GM12878 (cell line): ENCODE measurements around the gene DTWD2. TPM values are rescaled to one million over a fixed set of nuclear protein-coding genes. Genes with fewer than 3 reads are reported as not detected.

Experiments used
- ATAC-seq: fragments of 200-7000 bp; cut with Tn5 transposase; 3 replicates; pipeline ENCODE4 v1.9.1; 2020; ENCODE audit warnings: mild to moderate bottlenecking, moderate library complexity
- BruUV-seq: library from RNA; stranded (reverse); fragments of 400-500 nt; replicated peaks from 2 replicates; lab custom pipeline; 2021; lab: Mats Ljungman, UMichigan
- CTCF ChIA-PET: fragments of 300-600 bp; sonication (Branson Sonifier 250); formaldehyde crosslinking; extraction: SDS; loops from one replicate; lab custom pipeline; 2021; ENCODE audit warnings: inconsistent platforms; lab: Yijun Ruan, JAX
- POLR2A ChIA-PET: fragments of 350-600 bp; formaldehyde crosslinking; extraction: SDS; loops from one replicate; lab custom pipeline; 2021; ENCODE audit warnings: inconsistent platforms; lab: Charles Lee
- RAD21 ChIA-PET: fragments of 300-600 bp; sonication (Branson Sonifier 250); formaldehyde crosslinking; loops from one replicate; lab custom pipeline; 2023; ENCODE audit warnings: antibody characterized with exemption; ENCODE audit not compliant: unreplicated experiment; lab: Charles Lee
- SMC1A ChIA-PET: fragments of 300-600 bp; sonication (Branson Sonifier 250); formaldehyde crosslinking; loops from one replicate; lab custom pipeline; 2023; ENCODE audit not compliant: unreplicated experiment, uncharacterized antibody; lab: Charles Lee
- DNase-seq: peaks from one replicate; pipeline ENCODE4 v3.0.0-alpha.2; 2011; ENCODE audit warnings: low read depth, low spot score
- FAIRE-seq: peaks from 3 replicates; lab custom pipeline; 2011; peaks lifted over from hg19 to GRCh38; lab: Jason Lieb, UNC
- H2AFZ ChIP-seq: 2 replicates; pipeline ENCODE4 v1.6.0; 2011; ENCODE audit warnings: low read depth, low read length, control low read depth; ENCODE audit not compliant: control insufficient read depth
- H3K27ac ChIP-seq: 2 replicates; pipeline ENCODE4 v1.5.1; 2011; ENCODE audit warnings: control low read depth; ENCODE audit not compliant: control insufficient read depth, insufficient read depth
- H3K27me3 ChIP-seq, 2 experiments: replicated peaks in 1 of 2; 2 replicates each; pipeline versions ENCODE4 v1.6.0 to v1.6.1; 2011; ENCODE audit warnings: low read length in 1 of 2; ENCODE audit not compliant: control insufficient read depth in 2 of 2, insufficient read depth in 2 of 2
- H3K36me3 ChIP-seq, 2 experiments: 2 replicates each; pipeline ENCODE4 v1.5.1; 2011; ENCODE audit warnings: low read length in 1 of 2; ENCODE audit not compliant: control insufficient read depth in 2 of 2, insufficient read depth in 2 of 2
- H3K4me1 ChIP-seq: 2 replicates; pipeline ENCODE4 v1.6.1; 2011; ENCODE audit warnings: mild to moderate bottlenecking, low read length, moderate library complexity, mixed read lengths; ENCODE audit not compliant: control insufficient read depth, insufficient read depth
- H3K4me2 ChIP-seq: 2 replicates; pipeline ENCODE4 v1.6.0; 2011; ENCODE audit warnings: control low read depth; ENCODE audit not compliant: control insufficient read depth, insufficient read depth
- H3K4me3 ChIP-seq: fragments of 200-600 bp; sonication (generic); 2 replicates; pipeline ENCODE4 v1.5.1; 2016
- H3K79me2 ChIP-seq: 2 replicates; pipeline ENCODE4 v1.6.0; 2011; ENCODE audit warnings: low read length; ENCODE audit not compliant: control insufficient read depth, insufficient read depth
- H3K9ac ChIP-seq: 2 replicates; pipeline ENCODE4 v1.8.0; 2011; ENCODE audit warnings: low read length, control low read depth, mixed read lengths; ENCODE audit not compliant: control insufficient read depth, insufficient read depth
- H3K9me3 ChIP-seq: replicated peaks from 3 replicates; pipeline ENCODE4 v1.5.1; 2011; ENCODE audit warnings: mild to moderate bottlenecking, low read length; ENCODE audit not compliant: control insufficient read depth, insufficient read depth
- H4K20me1 ChIP-seq: 2 replicates; pipeline ENCODE4 v1.6.0; 2011; ENCODE audit not compliant: control insufficient read depth, insufficient read depth
- BCL11A ChIP-seq: IDR thresholded peaks from 2 replicates; pipeline ENCODE4 v1.6.1; 2011; ENCODE audit warnings: low read depth, low read length
- CHD2 ChIP-seq: IDR thresholded peaks from 2 replicates; pipeline ENCODE4 v1.6.1; 2011; ENCODE audit warnings: low read depth, low read length, improper control_type of control experiment, borderline replicate concordance
- CTCF ChIP-seq, 3 experiments: IDR thresholded peaks in 2 of 3; conservative IDR thresholded peaks in 1 of 3; 2 replicates each; pipeline ENCODE4 v1.5.1; 2011; ENCODE audit warnings: low read depth in 3 of 3, low read length in 3 of 3, mild to moderate bottlenecking in 3 of 3, control low read depth in 2 of 3, moderate library complexity in 2 of 3, inconsistent platforms in 1 of 3, mixed read lengths in 1 of 3; ENCODE audit not compliant: control insufficient read depth in 2 of 3, insufficient read depth in 1 of 3; ENCODE audit errors: extremely low read depth in 1 of 3
- EED ChIP-seq: sonication (generic); IDR thresholded peaks from 2 replicates; pipeline ENCODE4 v1.6.1; 2016; ENCODE audit warnings: antibody characterized with exemption, low read depth
- FOXK2 ChIP-seq: fragments of 450-650 bp; IDR thresholded peaks from 2 replicates; pipeline ENCODE4 v1.6.1; 2017; ENCODE audit warnings: mild to moderate bottlenecking, moderate library complexity
- HDAC2 ChIP-seq: fragments of 200-600 bp; sonication (generic); IDR thresholded peaks from 2 replicates; pipeline ENCODE4 v1.6.1; 2017
- KAT2A ChIP-seq: conservative IDR thresholded peaks from 2 replicates; pipeline ENCODE4 v1.6.1; 2011; ENCODE audit warnings: low read depth, low read length; ENCODE audit not compliant: control insufficient read depth
- NFXL1 ChIP-seq: fragments of 450-650 bp; IDR thresholded peaks from 2 replicates; pipeline ENCODE4 v1.6.1; 2017; ENCODE audit warnings: antibody characterized with exemption, mild to moderate bottlenecking, borderline replicate concordance
- NR2C1 ChIP-seq: fragments of 450-650 bp; IDR thresholded peaks from 2 replicates; pipeline ENCODE4 v1.6.1; 2017; ENCODE audit warnings: antibody characterized with exemption, mild to moderate bottlenecking, moderate library complexity
- NR2C2 ChIP-seq: IDR thresholded peaks from 2 replicates; pipeline ENCODE4 v1.6.1; 2011; ENCODE audit warnings: borderline replicate concordance, low read depth; ENCODE audit not compliant: control insufficient read depth, insufficient read length
- NRF1 ChIP-seq: conservative IDR thresholded peaks from 2 replicates; pipeline ENCODE4 v1.6.1; 2011; ENCODE audit warnings: mild to moderate bottlenecking, low read depth, low read length, improper control_type of control experiment
- PML ChIP-seq: IDR thresholded peaks from 2 replicates; pipeline ENCODE4 v1.6.1; 2012; ENCODE audit warnings: low read length, inconsistent platforms
- SUZ12 ChIP-seq: fragments of 200-600 bp; sonication (generic); IDR thresholded peaks from one replicate; pipeline ENCODE4 v1.6.1; 2018; ENCODE audit warnings: antibody characterized with exemption, mild to moderate bottlenecking; ENCODE audit not compliant: unreplicated experiment
- ZNF217 ChIP-seq: fragments of 450-650 bp; IDR thresholded peaks from 2 replicates; pipeline ENCODE4 v1.6.1; 2017; ENCODE audit warnings: antibody characterized with exemption, mild to moderate bottlenecking
- WGBS: methylation state at CpG from one replicate; pipeline ENCODE4 v1.1.6; 2016; ENCODE audit warnings: low lambda C conversion rate; ENCODE audit not compliant: insufficient replicate concordance, insufficient coverage; ENCODE audit errors: missing lambda C conversion rate; 5-methylcytosine and 5-hydroxymethylcytosine counted together
- in situ Hi-C: fragments of 300-500 bp; cut with MboI; formaldehyde crosslinking; loops from 9 replicates; pipeline ENCODE4 v1.14.3; 2018; ENCODE audit warnings: mixed read lengths
- intact Hi-C: fragments of 100-400 bp; cut with micrococcal nuclease; formaldehyde crosslinking; loops from one replicate; pipeline ENCODE4 v1.14.2; 2022; ENCODE audit not compliant: unreplicated experiment
- polyA plus RNA-seq, 11 experiments: library from polyadenylated mRNA; depleted of rRNA in 4 of 11; unstranded in 6 of 11; stranded (reverse) in 5 of 11; fragments of >200 nt; fragmentation: Nextera tagmentation in 4 of 11; fragmentation: Illumina TruSeq in 1 of 11; extraction: Ambion mirVana in 4 of 11; extraction: Trizol in 1 of 11; gene quantifications; 1 replicate in 1 of 11; 2 replicates in 10 of 11; pipeline versions ENCODE4 v1.2.1 to v1.2.3, GENCODE V29; 2011 to 2016; ENCODE audit warnings: inconsistent platforms in 2 of 11, missing spikeins in 2 of 11, low read depth in 1 of 11
- total RNA-seq, 4 experiments: library from RNA; depleted of rRNA in 3 of 4; stranded (reverse); fragments of >200 nt in 3 of 4; fragmentation: Illumina TruSeq in 1 of 4; extraction: Trizol in 1 of 4; gene quantifications; 2 replicates each; pipeline versions ENCODE4 v1.2.1 to v1.2.3, GENCODE V29; 2013 to 2021
- TF ChIP-seq, protein P1 (sequence below): IDR thresholded peaks from 2 replicates; pipeline ENCODE4 v1.6.1; 2011; ENCODE audit warnings: borderline replicate concordance, low read depth, mild to moderate bottlenecking, moderate library complexity, mixed read lengths, low read length; ENCODE audit not compliant: insufficient read depth; ENCODE audit errors: extremely low read length
- TF ChIP-seq, protein P2 (sequence below): fragments of 450-650 bp; IDR thresholded peaks from 2 replicates; pipeline ENCODE4 v1.6.1; 2016; ENCODE audit warnings: mild to moderate bottlenecking, moderate library complexity, borderline replicate concordance

Gene DTWD2
- total and polyA plus RNA-seq, 10 of the 15 experiments (the other 5 are each of a cell fraction or from before 2014, with no cell fraction given), result 0.93 to 8.4 (median 5.1) TPM

GRCh38 chr5:118996098-118996497, 7.8 kb upstream of the DTWD2 start:
- Histone ChIP-seq H3K4me3 (no peak overlapping the region), H4K20me1 (no peaks in the 10 kb centered on the region), H3K4me1 (no peaks in the 10 kb centered on the region), H3K27me3 (no peaks in the 10 kb centered on the region), H3K9me3 (peaks cover 2% of the 10 kb centered on the region), H3K4me2 (no peak overlapping the region), H3K27ac (no peak overlapping the region), H3K9ac (no peak overlapping the region), H3K36me3 (no peaks in the 10 kb centered on the region), H2AFZ (no peak overlapping the region), H3K79me2 (no peaks in the 10 kb centered on the region)
- no TSS peak for BruUV-seq
- FAIRE-seq (no peak), ATAC-seq (no peak), DNase-seq (no peak)
- ChIA-PET RAD21 (no interaction called here), POLR2A (no interaction called here), SMC1A (interaction anchor here (1.4 kb wide), 1 partner anchor 416 kb away, joined by 4 read pairs; no protein-coding TSS in a partner anchor), CTCF (interaction anchor here (0.6 to 2.2 kb wide), 4 partner anchors 17 to 320 kb away, joined by 3 to 5 read pairs (median 3); no protein-coding TSS in a partner anchor)
- WGBS, result 82% methylated on average over 1 of the region's 1 CpG
- in situ Hi-C loops (loop anchor here (25.0 kb wide), 1 partner anchor 1466 kb away; the partner anchor contains the start of gene PRR16), intact Hi-C loops (no loop called here)
- TF ChIP-seq NRF1, result no peak
- TF ChIP-seq CTCF (IDR thresholded peaks at IDR 0.05 in 2 of 3, conservative IDR thresholded peaks at IDR 0.05 in 1 of 3; ENCODE audit: control insufficient read depth in 2 of 3, extremely low read depth in 1 of 3, insufficient read depth in 1 of 3, low read depth in 3 of 3, low read length in 3 of 3), result no peak
- TF ChIP-seq NR2C1, result no peak
- TF ChIP-seq, protein P1, sequence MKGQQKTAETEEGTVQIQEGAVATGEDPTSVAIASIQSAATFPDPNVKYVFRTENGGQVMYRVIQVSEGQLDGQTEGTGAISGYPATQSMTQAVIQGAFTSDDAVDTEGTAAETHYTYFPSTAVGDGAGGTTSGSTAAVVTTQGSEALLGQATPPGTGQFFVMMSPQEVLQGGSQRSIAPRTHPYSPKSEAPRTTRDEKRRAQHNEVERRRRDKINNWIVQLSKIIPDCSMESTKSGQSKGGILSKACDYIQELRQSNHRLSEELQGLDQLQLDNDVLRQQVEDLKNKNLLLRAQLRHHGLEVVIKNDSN, result no peak
- no peak for TF ChIP-seq SUZ12
- no peak for TF ChIP-seq HDAC2
- no peak for TF ChIP-seq FOXK2
- TF ChIP-seq NFXL1, result no peak
- no peak for TF ChIP-seq NR2C2
- TF ChIP-seq KAT2A, result no peak
- TF ChIP-seq ZNF217, result no peak
- TF ChIP-seq BCL11A, result no peak
- TF ChIP-seq, protein P2, sequence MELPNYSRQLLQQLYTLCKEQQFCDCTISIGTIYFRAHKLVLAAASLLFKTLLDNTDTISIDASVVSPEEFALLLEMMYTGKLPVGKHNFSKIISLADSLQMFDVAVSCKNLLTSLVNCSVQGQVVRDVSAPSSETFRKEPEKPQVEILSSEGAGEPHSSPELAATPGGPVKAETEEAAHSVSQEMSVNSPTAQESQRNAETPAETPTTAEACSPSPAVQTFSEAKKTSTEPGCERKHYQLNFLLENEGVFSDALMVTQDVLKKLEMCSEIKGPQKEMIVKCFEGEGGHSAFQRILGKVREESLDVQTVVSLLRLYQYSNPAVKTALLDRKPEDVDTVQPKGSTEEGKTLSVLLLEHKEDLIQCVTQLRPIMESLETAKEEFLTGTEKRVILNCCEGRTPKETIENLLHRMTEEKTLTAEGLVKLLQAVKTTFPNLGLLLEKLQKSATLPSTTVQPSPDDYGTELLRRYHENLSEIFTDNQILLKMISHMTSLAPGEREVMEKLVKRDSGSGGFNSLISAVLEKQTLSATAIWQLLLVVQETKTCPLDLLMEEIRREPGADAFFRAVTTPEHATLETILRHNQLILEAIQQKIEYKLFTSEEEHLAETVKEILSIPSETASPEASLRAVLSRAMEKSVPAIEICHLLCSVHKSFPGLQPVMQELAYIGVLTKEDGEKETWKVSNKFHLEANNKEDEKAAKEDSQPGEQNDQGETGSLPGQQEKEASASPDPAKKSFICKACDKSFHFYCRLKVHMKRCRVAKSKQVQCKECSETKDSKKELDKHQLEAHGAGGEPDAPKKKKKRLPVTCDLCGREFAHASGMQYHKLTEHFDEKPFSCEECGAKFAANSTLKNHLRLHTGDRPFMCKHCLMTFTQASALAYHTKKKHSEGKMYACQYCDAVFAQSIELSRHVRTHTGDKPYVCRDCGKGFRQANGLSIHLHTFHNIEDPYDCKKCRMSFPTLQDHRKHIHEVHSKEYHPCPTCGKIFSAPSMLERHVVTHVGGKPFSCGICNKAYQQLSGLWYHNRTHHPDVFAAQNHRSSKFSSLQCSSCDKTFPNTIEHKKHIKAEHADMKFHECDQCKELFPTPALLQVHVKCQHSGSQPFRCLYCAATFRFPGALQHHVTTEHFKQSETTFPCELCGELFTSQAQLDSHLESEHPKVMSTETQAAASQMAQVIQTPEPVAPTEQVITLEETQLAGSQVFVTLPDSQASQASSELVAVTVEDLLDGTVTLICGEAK, result no peak
- no peak for TF ChIP-seq EED
- no peak for TF ChIP-seq PML
- TF ChIP-seq CHD2, result no peak
